HL-60 (cell line): ENCODE data around the gene HOXC13.

Experiments used
- DNase-seq, 2 experiments: peaks; one replicate each; pipeline ENCODE4 v3.0.0-alpha.2; 2010 to 2020; ENCODE audit warnings: low read depth in 1 of 2, low spot score in 1 of 2
- H3K27ac ChIP-seq: fragments of 250-450 bp; sonication (Bioruptor Pico); replicated peaks from 2 replicates; pipeline ENCODE4 v1.5.1; 2020; ENCODE audit warnings: mild to moderate bottlenecking, moderate library complexity
- H3K27me3 ChIP-seq: fragments of 250-450 bp; sonication (Bioruptor Pico); 2 replicates; pipeline ENCODE4 v1.5.1; 2021; ENCODE audit warnings: mild to moderate bottlenecking, moderate library complexity; ENCODE audit not compliant: insufficient read depth, poor library complexity, severe bottlenecking
- H3K4me3 ChIP-seq: replicated peaks from 2 replicates; pipeline ENCODE4 v1.5.1; 2011; ENCODE audit warnings: mild to moderate bottlenecking, control low read depth, low read length; ENCODE audit not compliant: insufficient read depth
- CTCF ChIP-seq: IDR thresholded peaks from one replicate; pipeline ENCODE4 v1.5.1; 2011; ENCODE audit warnings: low read length, control low read depth, inconsistent platforms; ENCODE audit not compliant: insufficient read depth
- GABPA ChIP-seq: IDR thresholded peaks from 2 replicates; pipeline ENCODE4 v1.6.1; 2012; ENCODE audit warnings: low read depth
- POLR2AphosphoS5 ChIP-seq: IDR thresholded peaks from 2 replicates; pipeline ENCODE4 v1.6.1; 2012; ENCODE audit warnings: low read depth
- REST ChIP-seq: IDR thresholded peaks from 2 replicates; pipeline ENCODE4 v1.6.1; 2012; ENCODE audit warnings: low read depth; ENCODE audit not compliant: insufficient replicate concordance
- SPI1 ChIP-seq: IDR thresholded peaks from 2 replicates; pipeline ENCODE4 v1.6.1; 2012; ENCODE audit warnings: low read depth, mild to moderate bottlenecking, borderline replicate concordance
- long read RNA-seq: library from polyadenylated mRNA; unstranded; transcript quantifications from one replicate; pipeline ENCODE4 v2.0.0, GENCODE V29; 2020

HOXC13 gene
- long read RNA-seq, result 0 reads

GRCh38 chr12:53938326-53939140 lies at the start of gene HOXC13:
TSS of gene HOXC13 (plus strand) at chr12:53938831. CDS start at chr12:53938907, 76 bp downstream.
- peaks cover 80% of the 10 kb centered on the region for H3K27me3 ChIP-seq
- TF ChIP-seq CTCF, result no peak
- no peak for TF ChIP-seq GABPA
- no peak for TF ChIP-seq SPI1
- TF ChIP-seq POLR2AphosphoS5, result no peak
- TF ChIP-seq REST, result no peak
- H3K4me3 ChIP-seq, result no peak within 1 kb of the TSS
- no peak within 1 kb of the TSS for H3K27ac ChIP-seq
- no peak for DNase-seq

- DNase-seq, result no peak
- TF ChIP-seq REST (no peak), SPI1 (no peak), GABPA (no peak), CTCF (no peak), POLR2AphosphoS5 (no peak)
- H3K27me3 ChIP-seq, result peaks cover 10% of the 10 kb centered on the region
- no peak overlapping the region for H3K27ac ChIP-seq
- no peak overlapping the region for H3K4me3 ChIP-seq
Observed at GRCh38 chr12:53890081-53890480, 48.5 kb upstream of the HOXC13 start.

- TF ChIP-seq GABPA (no peak), POLR2AphosphoS5 (no peak), CTCF (no peak), SPI1 (no peak), REST (no peak)
- H3K4me3 ChIP-seq, result no peak overlapping the region
- no peak for DNase-seq
Observed at GRCh38 chr12:53892762-53893395, 45.8 kb upstream of the HOXC13 start.

More at GRCh38 chr12:53892762-53893395, 45.8 kb upstream of the HOXC13 start:
- peaks cover 10% of the 10 kb centered on the region for H3K27me3 ChIP-seq
- H3K27ac ChIP-seq, result no peak overlapping the region
